DMS 273 (cell line): Measurements from ENCODE around the gene KLHDC7B.
A peak's percentile ranks its signal among the peaks of the same experiment; 100 is the strongest.
"Not testable (repeated sequence)": the region's sequence is repeated elsewhere in the genome, so short reads cannot be mapped to it uniquely, and the experiment has no call there.

ENCODE experiments used
- DNase-seq: peaks from one replicate; lab custom pipeline; 2025; ENCODE audit not compliant: unreplicated experiment; lab: John Stamatoyannopoulos, UW

The KLHDC7B gene

DNA sequence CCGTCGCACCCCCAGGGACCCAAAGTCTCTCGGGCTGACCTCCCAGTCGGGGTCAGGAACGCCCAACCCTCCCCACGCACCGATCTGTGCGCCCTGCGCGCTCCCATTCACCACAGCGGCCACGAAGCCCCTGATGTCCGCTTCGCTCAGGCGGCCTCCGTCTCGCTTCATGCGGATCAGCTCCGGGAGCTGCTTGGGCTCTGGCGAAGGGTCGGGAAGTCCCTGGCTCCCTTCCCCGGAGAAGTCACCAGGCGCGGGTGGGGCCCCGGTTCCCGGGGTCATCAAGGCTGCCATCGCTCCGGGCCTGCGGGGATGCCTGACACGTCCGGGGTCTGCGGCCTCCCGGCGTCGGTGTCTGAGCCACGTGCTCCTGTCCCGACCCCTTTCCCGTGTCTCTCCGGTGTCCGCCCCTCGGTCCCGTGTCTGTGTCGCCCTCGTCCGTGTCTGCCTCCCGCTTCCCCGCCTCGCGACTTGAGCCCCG, 16.2 kb upstream of the KLHDC7B start:
- DNase-seq: peak; percentile 43

DNA sequence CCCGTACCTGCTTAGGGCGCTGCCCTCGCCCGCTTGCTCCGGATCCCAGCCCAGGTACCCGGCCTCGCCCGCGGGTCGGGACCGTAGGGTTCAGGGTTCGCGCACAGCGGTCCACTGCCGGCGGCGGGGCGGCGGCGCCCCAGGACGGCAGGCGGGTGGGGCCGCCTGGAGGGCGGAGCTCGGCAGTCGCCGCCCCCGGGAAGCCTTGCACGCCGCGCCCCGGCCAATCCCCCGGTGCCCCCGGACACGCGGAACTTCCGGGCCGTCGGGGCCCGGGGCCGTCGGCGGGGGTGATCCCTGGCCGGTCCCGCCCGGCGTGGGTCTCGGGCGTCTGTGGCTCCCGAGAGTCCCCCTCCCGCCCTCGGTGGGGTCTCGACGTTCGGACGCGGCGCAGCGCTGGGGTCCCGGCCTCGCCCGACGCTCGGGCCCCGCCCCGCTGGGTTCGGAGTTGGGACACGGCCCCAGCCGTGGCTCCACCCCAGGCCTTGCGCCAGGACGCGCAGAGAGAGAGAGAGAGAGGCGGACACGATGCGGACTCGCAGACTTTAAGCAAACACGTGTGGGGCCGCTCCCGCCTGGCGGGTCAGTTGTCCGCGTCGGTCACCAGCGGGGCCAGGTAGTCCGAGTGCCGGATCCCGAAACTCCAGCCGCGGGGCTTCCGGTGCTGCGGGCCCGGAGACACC, 15.7 kb upstream of the KLHDC7B start, which contains the start of gene TYMP:
TSS of gene TYMP (minus strand) at position 116 of the 683 bp plus-strand sequence. CDS start 303 bp downstream, outside the sequence.
- peak; percentile 63 for DNase-seq

GRCh38 chr22:50530580-50530876, 15.2 kb upstream of the KLHDC7B start:
- no peak for DNase-seq

- DNase-seq: peak; percentile 76
These were observed 14.7 kb upstream of the KLHDC7B start for GRCh38 chr22:50530877-50531545.

DNA sequence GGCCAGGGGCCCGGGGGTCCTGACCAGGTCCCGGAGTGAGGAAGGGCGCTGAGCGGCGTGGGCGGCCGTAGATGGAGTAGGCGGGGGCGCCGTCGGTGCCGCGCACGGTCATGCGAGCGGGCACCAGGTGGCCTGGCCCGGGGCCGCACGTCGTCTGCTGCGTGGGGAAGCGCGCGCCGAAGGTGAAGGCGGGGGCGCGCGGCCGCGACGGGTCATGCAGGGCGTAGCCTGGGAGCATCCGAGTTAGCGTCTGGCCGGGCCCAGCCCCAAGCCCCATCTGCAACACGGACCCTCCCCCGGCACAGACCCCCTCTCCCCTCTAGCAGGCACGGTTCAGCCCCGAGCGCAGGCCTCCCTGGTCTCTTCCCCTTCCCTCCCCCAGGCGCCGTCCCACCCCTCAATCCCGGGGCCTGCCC, 14.1 kb upstream of the KLHDC7B start:
- peak; percentile 51 for DNase-seq

DNA sequence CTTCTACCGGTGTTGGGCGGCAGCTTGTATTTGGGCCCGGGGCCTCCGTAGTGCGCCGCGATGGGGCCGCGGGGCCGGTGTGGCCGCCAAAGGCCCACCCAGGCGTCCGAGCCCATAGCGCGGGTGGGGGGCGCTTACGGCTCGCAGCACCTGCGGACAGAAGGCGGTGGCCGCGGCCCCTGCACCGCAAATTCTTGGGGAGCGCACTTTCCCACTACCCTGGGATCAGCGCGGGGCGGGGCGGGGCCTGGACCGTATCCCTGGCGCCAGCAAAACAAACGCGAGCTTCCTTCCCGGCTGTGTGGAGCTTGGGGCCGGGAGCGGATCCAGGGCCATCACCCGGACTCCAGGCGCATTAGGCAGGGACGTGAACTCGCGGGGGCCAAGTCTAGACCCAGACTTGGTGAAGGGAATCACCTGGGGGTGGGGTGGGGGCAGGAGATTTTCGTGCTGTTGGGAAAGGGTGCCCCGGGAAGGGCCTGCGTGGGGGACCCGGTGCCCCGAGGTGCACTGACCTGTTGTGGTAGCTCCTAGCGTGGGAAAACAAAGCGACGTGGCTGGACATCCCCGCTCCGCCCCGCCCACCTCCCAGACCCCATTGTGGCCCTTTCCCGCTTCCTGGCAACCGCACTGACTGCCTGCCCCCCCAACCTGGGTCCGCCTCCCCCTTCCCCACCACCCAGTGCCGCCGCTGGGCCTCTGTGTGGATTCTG, 13.6 kb upstream of the KLHDC7B start:
- peak; percentile 45 for DNase-seq

- DNase-seq: no peak
These were observed 12.6 kb upstream of the KLHDC7B start for GRCh38 chr22:50532824-50533796.

DNA sequence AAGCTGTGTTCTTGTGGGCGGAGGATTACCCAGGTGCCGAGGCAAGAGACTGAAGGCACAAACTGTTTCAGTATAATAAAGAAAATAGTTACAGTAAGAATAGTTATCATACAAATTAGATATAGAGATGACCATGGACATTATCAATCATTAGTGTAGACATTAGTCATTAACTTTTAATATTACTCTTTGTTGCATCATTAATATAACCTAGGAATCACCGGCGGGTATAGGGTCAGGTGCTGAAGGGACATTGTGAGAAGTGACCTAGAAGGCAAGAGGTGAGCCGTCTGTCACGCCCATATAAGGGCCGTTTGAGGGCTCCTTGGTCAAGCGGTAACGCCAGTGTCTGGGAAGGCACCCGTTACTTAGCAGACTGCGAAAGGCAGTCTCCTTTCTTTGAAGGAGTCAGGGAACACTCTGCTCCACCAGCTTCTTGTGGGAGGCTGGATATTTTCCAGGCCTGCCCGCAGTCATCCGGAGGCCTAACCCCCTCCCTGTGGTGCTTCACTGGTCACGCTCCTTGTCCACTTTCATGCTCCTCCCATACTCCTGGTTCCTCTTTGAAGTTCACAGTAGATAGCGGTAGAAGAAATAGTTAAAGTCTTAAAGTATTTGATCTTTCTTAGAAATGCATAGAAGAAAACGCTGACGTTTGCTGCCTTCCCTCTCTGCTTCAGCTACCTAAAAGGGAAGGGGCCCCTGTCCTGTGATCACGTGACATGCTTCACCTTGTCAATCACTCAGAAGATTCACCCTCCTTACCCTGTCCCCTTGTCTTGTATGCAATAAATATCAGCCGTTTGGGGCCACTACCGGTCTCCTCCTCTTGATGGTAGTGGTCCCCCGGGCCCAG, 11.6 kb upstream of the KLHDC7B start:
- DNase-seq: not testable (repeated sequence)

DNA sequence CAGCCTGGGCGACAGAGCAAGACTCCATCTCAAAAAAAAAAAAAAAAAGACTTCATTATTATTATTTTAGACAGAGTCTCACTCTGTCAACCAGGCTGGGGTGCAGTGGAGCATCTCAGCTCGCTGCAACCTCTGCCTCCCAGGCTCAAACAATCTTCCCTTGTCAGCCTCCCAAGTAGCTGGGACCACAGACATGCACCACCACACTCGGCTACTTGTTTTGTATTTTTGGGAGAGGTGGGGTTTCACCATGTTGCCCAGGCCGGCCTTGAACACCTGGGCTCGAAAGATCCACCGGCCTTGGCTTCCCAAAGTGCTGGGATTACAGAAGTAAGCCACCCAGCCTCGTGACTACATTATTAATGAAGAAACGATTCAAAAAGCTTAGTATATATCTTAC, 10.6 kb upstream of the KLHDC7B start:
- DNase-seq: no peak

DNA sequence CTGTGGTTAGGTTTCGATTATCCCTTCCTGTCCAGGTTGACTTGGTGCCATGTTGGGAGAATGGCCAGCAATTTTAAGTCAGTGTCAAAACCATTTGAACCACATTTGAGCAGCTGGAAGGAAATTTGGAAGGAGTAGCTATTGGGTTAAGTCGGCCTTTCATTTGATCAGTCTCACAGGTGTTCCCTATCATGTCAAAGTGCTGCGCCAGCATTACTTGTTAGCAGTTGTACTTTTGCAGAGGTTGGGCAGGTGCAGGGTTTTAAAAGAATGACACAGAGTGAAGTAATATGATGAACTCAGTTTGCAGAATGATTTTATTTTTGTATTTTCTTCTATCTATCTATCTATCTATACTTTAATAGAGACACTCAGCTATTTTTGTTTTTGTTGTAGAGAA, 9.5 kb upstream of the KLHDC7B start:
- DNase-seq: no peak

GRCh38 chr22:50537765-50538164, 7.9 kb upstream of the KLHDC7B start:
- DNase-seq: no peak

DNA sequence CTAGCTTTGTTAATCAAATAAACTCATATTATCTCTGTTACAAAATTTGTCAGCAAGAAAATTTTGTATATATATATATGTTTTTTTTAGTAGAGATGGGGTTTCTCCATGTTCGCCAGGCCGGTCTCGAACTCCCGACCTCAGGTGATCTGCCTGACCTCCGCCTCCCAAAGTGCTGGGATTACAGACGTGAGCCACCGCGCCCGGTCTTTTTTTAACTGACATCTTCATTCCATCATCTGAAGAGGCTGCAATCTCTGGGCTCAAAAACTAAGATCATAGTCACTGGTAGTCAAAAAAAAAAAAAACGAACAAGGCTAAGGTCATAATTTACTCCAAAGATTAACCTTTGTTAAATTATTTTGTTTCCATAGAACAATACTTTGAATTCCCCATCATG, 5.3 kb upstream of the KLHDC7B start:
- no peak for DNase-seq

- DNase-seq: not testable (repeated sequence)
These were observed 4.1 kb upstream of the KLHDC7B start for GRCh38 chr22:50541667-50542026.

- no peak for DNase-seq
These were observed 3.2 kb upstream of the KLHDC7B start for GRCh38 chr22:50542416-50542927.

DNA sequence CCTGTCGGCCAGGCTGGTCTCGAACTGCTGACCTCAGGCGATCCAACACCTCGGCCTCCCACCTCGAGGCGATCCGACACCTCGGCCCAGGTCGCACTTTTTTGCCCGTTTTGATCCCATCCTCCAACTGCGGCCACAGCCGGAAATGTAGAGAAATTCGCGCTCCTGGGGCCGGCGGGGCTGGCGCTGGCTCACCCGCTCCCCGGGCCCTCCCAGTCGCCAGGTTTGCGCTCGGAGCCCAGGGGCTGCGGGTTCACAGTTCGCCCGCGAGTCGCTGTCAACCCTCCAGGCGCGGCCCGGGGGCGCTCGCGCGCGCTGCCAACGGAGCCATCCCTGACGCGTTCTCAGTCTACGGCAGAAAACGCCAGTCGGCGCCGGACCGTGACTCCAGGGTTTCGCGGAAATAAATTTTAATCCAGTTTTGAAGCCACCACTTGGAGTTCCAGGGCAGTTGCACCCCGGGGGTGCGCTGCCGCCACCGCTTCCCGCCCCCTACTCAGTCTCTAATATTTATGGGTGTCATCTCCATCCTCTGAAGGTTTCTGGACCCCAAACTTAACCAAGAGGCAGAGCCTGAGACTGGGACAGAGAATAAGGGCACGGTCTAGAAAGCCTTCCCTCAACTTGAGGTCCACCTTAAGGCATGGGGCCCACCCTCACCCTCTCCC, 1.5 kb upstream of the KLHDC7B start:
- peak; percentile 88 for DNase-seq

DNA sequence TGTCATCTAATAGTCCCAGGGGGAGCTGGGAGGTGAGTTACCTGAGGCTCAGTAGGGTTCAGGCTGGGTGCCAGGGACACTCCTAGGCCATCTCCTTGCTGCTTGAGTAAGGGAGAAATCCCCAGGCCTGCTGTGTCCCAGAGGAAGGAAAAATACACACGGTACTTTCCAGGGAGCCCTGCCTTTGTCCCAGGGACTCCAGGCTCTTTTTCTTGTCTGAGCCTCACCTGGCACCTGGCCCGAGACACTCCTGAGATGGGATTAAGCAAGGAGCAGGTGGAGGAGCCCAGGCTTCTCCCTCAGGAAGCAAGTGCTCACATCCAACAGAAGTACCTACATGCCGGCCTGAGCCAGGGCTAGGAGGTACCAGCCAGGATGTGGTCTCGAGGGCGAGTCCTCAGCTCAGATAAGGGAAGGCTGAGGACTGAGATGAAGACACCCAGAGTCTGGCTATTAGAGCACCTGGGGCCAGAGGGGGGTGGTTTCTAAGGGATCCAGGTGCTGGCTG, 899 bp upstream of the KLHDC7B start:
- DNase-seq: no peak

- DNase-seq: no peak
These were observed 895 bp downstream of the KLHDC7B start for GRCh38 chr22:50546326-50547262.
